HG02970 (cell line): Measurements from ENCODE around the gene BCL2.

Experiments used
- ATAC-seq: cut with Tn5 transposase; IDR thresholded peaks from one replicate; pipeline ENCODE4 v1.9.1; 2021; ENCODE audit warnings: mild to moderate bottlenecking, moderate library complexity, moderate number of reproducible peaks; ENCODE audit not compliant: unreplicated experiment, low FRiP score

Gene BCL2

DNA sequence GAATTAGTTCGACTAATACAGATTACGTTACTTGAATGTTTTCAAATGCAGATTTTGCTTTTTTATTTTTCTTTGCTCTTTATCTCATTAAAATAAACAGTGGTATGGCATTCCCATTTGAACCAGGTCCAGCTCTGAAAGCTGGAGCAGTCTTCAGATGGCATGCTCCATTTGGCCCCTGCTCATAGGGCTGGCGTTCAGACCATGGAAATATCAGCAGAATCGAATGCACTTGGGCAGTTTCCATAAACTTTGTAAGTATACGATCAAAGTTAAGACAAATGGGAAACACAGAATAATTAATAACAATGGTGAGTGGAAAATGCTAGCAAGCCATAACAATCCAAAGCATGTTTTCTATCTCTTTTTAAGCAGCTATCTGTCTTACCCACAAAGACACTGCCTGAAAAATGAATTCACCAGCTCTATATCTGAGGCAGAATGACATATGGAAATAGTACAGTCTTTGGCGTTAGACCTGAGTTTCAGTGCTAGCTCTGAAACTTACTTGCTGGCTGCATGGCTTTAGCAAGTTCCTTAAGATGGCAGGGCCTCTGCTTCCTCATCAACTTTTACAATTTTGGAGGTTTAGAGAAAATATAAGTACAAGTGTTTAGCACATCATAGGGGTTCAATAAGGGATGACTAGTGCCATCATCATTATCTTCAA, 131.6 kb downstream of the BCL2 start:
- no peak for ATAC-seq

DNA sequence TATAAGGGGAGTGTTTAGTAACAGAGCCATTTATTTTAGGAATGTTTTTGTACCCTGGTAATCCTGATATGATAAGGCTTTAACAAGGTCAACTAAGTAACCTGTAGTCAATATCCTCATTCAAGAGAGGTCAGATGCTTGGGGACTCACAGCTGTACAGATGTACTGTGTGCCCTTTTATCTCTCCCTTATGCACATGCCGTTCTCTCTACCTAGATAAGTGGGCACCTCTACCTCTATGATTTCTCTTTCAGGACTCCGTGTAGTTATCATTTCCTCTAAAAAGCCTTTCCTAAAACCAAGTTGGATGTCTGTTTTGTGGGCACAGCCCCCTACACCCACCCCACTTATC, 132.4 kb downstream of the BCL2 start:
- no peak for ATAC-seq

DNA sequence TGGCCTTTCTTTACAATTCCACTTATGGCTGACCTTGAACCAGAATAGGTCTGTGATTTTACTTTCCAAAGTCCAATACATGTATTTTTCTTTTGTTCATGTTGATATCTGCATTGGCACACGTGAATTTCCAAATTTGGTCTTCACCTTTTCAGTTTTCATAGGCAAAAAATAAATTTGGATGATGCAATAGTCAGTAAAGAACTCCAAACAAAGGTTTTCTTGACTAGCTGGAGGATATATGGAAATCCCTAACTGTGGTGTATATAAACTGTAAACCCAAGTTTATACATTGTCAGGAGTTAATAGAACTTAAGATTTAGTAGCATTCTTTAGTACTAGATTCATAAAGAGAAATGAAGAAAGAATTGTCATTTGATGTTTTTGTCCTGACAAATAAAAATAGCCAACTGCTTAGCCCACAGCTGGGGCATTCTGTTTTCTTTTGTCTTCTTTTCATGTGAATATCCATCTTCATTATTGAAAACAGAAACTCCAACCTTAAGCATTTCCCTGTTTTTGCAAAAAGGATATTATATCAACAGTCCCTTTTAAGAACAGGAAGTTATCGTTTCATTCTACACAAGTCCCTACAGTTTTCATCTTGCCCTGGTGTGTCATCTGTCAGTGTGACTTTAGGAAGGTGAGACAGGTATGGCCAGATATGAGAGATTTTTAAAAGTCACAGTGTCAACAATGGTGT, 132.9 kb downstream of the BCL2 start:
- ATAC-seq: no peak

DNA sequence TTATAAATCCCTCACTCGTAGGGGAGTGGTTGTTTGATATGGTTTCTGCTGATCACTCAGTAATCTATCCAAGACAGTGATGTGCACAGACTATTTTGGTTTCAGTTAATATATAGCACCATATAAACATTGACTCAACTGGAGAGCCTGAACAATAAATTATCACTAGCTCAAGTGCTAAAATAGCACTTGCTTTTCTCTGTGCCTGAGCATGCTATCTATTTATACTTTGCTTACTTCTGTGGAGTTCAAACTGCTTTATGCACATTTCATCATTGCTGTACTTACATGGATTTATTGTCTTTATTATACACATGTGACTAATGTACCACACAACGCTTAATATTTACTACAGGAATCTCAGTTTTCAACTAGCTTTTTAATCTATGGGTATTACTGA, 133.6 kb downstream of the BCL2 start:
- no peak for ATAC-seq

DNA sequence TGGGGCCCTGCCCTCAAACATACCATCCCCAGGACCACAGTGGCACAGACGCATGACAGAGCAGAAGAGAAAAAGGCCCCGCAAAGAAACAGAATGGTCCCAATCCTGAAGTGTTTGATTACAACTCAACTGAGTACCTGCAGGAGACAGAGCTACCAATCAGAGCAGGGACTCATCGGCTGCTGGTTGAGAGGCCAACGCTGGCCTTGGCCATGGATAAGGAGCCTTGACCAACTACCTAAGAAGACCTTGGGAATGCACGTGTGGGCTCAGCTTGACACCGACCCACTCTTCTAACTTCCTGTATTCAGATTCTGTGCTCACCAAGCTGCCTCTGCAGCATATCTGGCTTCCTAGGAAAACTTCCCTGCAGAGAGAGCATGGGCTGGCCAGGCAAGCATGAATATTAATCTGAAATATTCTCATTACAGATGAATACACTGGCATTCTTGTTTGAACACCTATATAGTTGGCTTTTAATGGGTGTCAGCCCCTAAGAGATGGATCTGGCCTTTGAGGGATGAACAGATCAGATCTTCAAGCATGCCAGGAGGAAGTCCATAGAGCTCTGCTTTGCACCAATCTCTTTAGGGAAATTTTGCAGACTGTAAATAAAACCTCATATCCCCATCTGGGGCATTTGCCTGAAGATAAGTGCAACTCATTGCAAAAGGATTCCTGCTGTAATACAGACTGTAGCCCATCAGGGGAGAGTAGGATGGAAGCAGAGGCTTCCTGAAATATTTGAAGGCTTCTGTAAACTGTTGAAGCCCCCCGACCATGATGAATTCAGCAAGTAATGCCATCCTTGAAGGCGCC, 135.4 kb downstream of the BCL2 start:
- no peak for ATAC-seq

DNA sequence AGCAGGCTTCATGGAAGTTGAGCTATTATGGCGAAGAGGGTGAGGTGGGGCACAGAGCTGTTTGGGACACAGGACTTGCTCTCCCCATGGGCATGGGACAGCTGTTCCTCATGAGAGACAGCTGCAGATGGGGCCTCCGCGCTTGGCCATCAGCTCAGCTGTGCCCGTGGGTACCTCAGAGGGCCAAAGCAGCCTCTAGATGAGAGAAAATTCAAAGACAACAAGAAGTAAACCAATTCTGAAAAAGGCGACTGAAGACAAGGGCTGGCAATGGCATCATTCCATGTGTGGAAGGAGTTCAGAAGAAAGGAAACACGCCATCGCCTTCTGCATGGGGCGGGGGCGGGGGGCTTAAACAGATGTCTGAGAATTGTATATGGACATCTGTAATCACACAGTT, 136.2 kb downstream of the BCL2 start:
- ATAC-seq: no peak

DNA sequence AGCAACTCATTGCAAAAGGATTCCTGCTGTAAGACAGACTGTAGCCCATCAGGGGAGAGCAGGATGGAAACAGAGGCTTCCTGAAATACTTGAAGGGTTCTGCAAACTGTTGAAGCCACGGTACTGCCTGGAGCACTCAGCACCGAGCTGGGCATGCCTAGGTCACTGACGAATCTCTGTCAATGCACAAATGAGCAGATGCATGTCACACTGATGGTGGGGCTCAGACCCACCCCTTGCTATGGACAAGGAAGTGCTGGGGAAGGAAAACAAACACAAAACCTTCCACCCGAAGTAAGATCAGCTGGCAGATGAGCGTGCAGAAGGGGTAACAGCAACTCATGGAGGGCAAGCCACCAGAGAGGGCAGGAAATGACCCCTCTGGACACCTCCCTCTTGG, 136.7 kb downstream of the BCL2 start:
- no peak for ATAC-seq

DNA sequence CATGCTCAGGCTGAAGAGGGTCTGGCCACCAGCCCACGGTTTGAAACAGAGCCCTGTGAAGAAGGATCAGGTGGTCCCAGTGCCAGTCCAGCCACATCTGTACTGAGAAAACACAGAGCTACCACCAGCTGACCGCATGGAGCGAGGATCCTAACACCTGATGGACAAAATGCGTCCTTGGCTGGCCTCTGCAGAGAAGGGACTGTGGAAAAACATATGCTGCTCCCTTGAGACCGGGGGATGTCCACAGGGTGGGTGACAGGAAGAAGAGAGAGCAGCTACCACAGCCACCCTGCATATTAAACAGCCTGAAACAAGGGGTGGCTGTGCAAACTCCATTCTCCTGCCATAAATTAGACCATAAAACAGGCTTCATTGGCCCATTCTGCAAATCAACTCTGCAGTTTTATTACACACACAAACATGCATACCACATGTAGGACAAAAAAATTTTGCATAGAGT, 137.2 kb downstream of the BCL2 start:
- no peak for ATAC-seq

DNA sequence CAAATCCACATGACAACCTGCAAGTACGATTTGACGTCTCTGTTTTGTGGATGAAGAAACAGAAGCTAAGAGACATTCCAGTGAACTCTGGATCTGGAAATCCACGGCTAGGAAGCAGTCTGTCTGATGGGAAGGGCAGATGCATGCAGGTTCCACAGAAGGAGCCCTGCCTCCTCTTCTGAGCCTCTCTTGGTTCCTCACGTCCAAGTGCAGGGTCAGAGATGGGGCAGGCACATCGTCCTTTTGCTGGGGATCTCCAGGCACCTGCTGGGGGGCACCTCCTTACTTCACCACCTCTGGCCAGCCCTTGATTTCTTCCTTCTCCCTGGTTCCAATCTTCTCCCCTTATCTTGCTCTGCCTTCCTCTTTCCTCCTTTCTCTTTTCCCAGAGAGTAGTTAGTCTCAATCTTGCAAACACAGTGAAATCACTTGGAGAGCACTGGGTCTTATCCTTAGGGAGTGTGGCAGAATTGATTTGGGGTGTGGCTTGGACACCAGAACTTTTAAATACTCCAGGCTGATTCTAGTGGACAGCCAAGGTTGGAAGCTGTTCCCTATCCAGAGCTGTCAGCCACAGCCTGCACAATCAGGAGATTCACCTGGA, 137.8 kb downstream of the BCL2 start:
- ATAC-seq: no peak

DNA sequence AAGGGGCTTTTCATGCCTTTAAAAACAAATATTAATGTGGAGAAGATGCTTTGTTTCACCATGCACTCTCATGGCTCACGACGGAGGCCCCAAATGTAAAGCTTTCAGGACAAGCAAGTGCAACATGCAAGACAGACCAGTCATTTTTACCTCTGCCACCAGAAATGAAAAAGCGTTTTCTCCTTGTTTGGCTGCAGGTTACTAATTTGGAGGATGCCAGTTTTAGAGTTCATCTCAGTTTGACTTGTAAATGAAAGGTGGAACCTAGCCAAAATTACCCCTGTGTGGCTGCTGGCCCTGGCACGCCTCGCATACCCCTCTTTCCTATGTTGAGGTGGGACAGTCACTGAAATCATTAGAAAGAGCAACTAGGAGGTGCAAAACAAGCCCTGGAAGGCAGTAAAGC, 138.6 kb downstream of the BCL2 start:
- ATAC-seq: no peak

DNA sequence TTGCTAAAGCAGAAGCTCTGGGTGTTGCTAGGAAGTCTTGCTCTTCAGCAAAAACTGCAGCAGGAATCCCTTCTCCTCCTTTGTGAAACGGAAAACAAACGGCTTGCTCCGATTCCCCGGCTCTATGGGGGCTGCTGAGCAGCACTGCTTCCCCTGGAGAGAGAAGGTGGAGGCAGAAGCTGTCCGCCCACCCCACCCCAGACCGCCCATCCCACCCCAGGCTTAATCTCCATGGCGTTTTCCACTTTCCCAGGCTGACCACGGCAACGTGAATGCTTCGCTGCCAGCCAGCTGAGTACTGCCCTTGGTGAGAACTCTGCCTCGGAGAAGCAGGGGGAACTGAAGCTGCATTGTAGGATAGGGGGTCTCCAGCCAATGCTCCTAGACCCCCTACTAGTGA, 139.2 kb downstream of the BCL2 start:
- ATAC-seq: no peak

DNA sequence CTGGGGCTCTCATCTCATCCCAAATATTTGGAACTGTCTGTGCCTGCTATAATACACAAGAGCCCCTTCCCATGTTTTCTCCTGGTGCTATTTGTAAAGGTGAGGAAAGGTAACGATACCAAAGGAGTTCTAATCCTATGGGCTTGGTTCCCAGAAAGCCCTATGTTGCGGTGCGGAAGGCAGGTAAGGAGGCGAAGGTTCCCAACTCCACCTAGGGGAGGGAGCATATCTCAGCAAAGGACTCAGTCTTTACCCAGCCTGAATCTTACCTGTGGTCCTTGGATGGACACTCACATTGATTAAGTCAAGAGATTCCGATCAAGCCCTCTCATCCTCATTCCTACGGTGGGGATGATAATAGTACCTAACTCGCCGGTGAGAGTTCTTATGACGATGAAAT, 140.1 kb downstream of the BCL2 start:
- ATAC-seq: no peak

DNA sequence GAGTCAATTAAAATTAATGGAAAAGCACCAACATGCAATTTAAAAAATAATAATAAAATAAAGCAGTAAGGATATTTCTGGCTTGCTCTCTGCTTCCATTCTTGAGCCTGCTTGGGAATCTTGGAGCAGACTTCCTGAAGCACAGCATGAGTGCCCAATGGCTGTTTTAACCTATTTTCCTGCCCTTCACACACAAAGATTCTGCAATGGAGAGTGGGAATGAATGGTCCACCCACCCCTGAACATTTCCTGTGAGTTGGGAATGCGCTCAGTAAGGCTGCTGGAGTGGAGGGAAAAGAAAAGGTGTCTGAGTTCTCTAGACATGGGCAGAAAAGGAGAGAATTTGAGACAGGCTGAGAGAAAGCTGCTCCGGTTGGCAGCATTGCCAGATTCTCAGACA, 140.6 kb downstream of the BCL2 start:
- ATAC-seq: no peak

DNA sequence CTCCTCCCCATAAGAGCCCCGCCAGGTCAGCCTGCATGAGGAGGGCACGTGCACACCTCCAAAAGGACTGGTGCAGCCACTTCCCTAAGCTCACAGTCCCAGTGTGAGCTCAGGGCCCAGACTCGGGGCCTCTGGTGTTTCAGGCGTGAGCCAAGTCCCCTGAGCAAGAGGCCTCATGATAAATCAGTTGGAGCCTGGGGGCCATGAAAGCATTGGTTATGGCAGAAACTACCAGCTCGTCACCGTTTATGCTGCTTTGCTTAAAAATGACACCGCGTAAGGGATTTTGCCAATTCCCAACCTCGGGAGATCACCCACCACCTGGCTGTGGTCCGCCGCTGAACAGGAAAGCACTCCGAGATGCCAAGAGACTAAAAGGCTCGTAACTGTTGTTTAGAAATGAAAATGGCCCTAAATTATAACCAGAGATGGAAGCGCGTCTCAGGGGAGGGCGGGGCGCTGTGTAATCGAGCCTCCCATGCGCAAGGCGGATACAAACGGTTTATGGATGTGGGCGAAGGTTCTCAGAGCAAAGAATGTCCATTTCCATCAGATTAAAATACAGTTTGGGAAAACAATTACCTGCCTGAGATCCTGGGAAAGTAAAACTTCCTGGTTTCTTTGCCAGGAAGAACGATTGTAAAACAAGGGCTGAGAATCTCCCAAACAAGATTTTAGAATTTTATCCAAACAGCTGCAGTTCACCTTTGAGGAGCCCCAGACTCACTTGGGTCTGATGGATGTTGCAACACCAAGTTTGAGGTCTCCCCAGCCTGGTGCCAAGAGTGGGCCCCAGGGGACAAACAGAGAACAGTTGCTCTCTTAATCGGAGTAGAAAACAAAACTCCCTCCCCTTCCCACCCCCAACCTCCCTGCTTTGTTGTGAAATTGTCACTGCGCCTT, 141.4 kb downstream of the BCL2 start:
- ATAC-seq: no peak

DNA sequence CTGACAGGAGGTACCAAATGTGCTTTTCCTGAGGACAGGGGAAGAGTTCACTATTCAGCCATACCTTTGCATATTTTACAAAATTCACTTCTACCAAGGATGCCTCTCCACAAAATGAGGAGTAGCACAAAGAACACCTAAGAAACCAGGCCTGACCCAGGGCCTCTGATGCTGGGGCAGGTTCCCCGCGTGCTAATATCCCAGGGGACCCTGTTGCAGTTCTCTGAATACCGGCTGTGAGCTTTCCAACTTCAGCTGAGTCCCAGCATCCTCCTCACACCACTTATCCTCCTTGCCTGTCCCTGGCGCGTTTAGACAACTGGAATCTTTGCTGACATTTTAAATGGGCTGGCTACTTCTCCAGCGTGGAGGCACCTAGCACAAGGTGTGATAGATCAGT, 142.3 kb downstream of the BCL2 start:
- no peak for ATAC-seq

DNA sequence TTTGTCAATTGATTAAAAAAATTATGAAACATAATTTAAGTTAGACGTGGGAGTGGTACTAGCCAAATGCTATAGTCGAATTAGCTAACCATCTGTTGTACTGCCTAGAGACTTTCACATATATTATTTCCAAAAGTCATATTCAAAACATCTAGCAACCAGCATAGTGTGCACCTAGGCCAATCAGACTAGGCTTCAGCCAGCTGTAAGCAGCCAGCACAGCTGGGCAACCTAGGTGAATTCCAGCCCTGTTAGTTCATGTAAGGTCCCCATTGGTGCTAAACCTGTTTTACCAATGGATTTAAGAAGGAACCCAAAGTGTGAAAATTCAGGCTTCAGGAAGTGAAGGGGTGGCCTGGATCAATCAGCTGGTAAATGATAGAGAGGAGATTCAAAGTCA, 144.3 kb downstream of the BCL2 start:
- ATAC-seq: no peak

DNA sequence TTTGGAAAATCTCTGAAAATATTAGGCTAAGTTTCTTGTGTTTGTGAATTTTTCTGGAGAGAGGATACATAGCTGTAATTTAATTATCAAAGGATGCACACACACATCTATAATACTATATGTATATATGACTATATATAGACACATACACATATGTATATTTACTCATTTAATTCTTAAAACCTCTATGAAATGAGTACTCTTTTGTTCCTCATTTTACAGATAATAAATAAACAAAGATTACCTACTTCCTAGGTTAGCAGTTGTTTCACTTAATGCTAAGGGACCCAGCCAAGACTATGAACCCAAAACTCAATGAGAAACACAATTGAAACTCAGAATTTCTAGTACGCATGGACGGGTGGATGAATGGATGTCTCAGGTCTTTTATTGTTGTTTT, 145.6 kb downstream of the BCL2 start:
- no peak for ATAC-seq

DNA sequence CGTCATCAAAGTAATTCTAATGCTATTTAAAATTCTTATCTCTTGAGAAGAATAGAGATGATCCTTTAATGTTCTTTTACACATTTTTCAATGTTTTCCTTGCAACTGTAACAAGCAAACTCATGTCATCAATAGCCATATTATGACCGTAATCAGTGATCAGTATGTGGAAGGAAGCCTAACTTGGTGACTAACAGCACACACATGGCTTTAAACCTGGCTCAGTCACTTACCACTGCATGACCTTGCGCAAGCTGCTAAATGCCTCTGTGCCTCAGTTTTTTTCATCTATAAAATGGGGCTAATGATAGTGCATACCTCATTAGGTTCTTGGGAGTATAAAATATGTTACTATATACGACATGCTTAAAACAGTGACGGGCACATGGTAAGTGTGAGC, 149.7 kb downstream of the BCL2 start:
- no peak for ATAC-seq

DNA sequence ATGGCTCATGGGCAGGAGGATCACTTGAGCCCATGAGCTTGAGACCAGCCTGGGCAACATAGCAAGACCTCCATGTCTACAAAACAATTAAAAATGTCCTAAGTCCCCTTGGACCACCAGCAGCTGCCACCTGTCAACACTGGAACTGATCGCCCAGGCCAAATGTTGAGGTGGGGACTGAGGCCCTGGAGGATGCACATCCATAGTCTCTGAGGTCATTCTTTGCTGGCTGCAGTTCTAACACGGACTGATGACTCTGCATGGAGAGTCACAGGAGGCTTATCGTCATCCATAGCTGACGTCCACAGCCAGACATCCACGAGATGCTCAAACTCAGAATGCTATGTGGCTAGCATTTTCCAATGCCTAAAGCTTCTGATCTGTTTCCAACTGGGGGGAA, 151.3 kb downstream of the BCL2 start:
- no peak for ATAC-seq

DNA sequence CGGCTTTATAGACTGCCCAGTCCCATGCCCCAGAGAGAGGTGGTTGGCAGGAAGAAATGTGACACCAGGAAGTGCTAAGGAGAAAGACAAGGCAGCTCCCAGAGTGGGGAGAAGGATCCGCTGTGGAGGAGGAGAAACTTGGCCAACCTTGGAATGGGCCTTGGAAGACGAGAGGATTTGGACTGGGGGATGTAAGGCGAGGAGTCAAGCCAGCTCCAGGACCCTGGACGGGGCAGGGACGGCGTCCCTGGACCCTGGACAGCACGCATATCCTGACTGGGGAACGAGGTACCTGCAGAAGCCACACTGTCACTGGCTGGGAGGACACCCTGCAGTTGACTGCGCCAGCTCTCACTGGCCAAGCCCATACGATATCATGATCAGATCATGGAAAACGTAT, 153.4 kb downstream of the BCL2 start:
- no peak for ATAC-seq
